Erythroblast (primary cell): ENCODE data around the gene DHX30.

Source experiments
- GATA1 ChIP-seq: IDR thresholded peaks from 2 replicates; pipeline ENCODE4 v1.6.1; 2011; ENCODE audit warnings: low read depth, mild to moderate bottlenecking, control low read depth, low read length, moderate library complexity
- POLR2A ChIP-seq: IDR thresholded peaks from 2 replicates; pipeline ENCODE4 v1.6.1; 2011; ENCODE audit warnings: mild to moderate bottlenecking, low read length

DNA sequence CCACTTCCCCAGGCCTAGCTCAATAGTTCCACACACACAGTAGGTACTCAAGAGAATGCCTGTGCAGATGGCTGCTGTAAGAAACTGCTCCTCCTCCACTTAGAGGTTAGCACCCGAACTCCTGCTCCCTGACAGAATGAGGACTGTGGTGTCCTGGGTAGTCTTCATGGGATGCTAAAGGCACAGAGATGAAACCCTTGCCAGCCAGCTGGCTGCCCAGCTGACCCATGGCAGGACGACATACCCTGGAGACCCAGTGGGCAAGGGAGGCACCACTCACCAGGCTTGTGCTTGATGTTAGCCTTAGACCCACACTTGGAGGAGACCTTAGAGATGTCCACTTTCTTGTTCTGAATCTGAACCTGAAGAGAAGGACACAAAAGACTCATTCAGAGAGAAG, 54.2 kb downstream of the DHX30 start:
- no peak for TF ChIP-seq POLR2A
- TF ChIP-seq GATA1: no peak
